Type B pancreatic cell (in vitro differentiated cells): ENCODE measurements around the gene NRP2. TPM values are rescaled to one million over a fixed set of nuclear protein-coding genes. Genes with fewer than 3 reads are reported as not detected.

ENCODE experiments used
- DNase-seq: peaks from one replicate; pipeline ENCODE4 v3.0.0; 2021; ENCODE audit warnings: mixed read lengths; ENCODE audit not compliant: unreplicated experiment; ENCODE audit errors: extremely low spot score
- H3K27ac Mint-ChIP-seq: 2 replicates; pipeline ENCODE4 v1.8.0; 2021; ENCODE audit warnings: mild to moderate bottlenecking, mixed read lengths
- H3K27me3 Mint-ChIP-seq: 2 replicates; pipeline ENCODE4 v1.8.0; 2021; ENCODE audit warnings: mixed read lengths
- H3K36me3 Mint-ChIP-seq: 2 replicates; pipeline ENCODE4 v1.8.0; 2021; ENCODE audit warnings: mixed read lengths
- H3K4me1 Mint-ChIP-seq: one replicate; pipeline ENCODE4 v1.8.0; 2021; ENCODE audit warnings: mixed read lengths; ENCODE audit not compliant: unreplicated experiment
- H3K4me3 Mint-ChIP-seq: 2 replicates; pipeline ENCODE4 v1.8.0; 2021; ENCODE audit warnings: mild to moderate bottlenecking, mixed read lengths
- H3K9me3 Mint-ChIP-seq: 2 replicates; pipeline ENCODE4 v1.8.0; 2021; ENCODE audit warnings: mixed read lengths
- CTCF ChIP-seq: fragments of 200-600 bp; sonication (generic); conservative IDR thresholded peaks from 2 replicates; pipeline ENCODE4 v1.5.0; 2021; ENCODE audit warnings: antibody characterized with exemption, mild to moderate bottlenecking
- total RNA-seq: library from RNA; stranded (reverse); gene quantifications from 2 replicates; pipeline ENCODE4 v1.2.1, GENCODE V29; 2021; ENCODE audit warnings: low replicate concordance

The NRP2 gene
- total RNA-seq, 1 donor from 2014 or later: 109 TPM

- TF ChIP-seq CTCF: no peak
- Mint-ChIP-seq H3K4me3 (no peak overlapping the region), H3K9me3 (peaks cover 11% of the 10 kb centered on the region), H3K36me3 (peaks cover 4% of the 10 kb centered on the region), H3K4me1 (peaks cover 13% of the 10 kb centered on the region), H3K27me3 (no peaks in the 10 kb centered on the region), H3K27ac (no peak overlapping the region)
- no peak for DNase-seq
Measured at GRCh38 chr2:205783872-205784499, 101.7 kb downstream of the NRP2 start.

- Mint-ChIP-seq H3K4me1 (peaks cover 17% of the 10 kb centered on the region), H3K36me3 (peaks cover 4% of the 10 kb centered on the region), H3K9me3 (peaks cover 11% of the 10 kb centered on the region), H3K4me3 (no peak overlapping the region), H3K27ac (no peak overlapping the region), H3K27me3 (peaks cover 2% of the 10 kb centered on the region)
- no peak for TF ChIP-seq CTCF
- DNase-seq: no peak
Measured at GRCh38 chr2:205785507-205786260, 103.4 kb downstream of the NRP2 start.

DNA sequence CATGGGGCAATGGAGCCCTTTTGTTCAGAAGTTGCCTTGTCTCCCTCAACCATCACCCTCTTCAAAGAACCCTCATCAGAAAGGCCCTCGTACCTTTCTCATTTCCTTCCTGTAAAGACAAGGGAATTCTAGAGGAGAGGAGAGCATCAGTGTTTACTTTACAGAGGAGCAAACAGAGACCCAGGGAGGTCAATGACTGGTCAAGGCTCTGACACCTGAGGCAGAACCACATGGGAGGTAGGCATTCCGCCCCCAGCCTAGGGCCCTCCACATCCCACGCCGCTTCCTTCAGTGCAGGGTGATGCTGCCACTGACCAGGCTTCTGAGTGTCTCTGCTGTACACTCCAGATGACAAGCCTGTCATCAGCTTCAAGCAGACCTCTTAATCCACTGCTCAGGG lies 104.7 kb downstream of the NRP2 start:
- no peak overlapping the region for H3K27ac Mint-ChIP-seq
- TF ChIP-seq CTCF: no peak
- H3K36me3 Mint-ChIP-seq: peaks cover 10% of the 10 kb centered on the region
- peaks cover 11% of the 10 kb centered on the region for H3K9me3 Mint-ChIP-seq
- H3K4me1 Mint-ChIP-seq: peaks cover 17% of the 10 kb centered on the region
- H3K4me3 Mint-ChIP-seq: no peak overlapping the region
- DNase-seq: no peak
- H3K27me3 Mint-ChIP-seq: peaks cover 7% of the 10 kb centered on the region

DNA sequence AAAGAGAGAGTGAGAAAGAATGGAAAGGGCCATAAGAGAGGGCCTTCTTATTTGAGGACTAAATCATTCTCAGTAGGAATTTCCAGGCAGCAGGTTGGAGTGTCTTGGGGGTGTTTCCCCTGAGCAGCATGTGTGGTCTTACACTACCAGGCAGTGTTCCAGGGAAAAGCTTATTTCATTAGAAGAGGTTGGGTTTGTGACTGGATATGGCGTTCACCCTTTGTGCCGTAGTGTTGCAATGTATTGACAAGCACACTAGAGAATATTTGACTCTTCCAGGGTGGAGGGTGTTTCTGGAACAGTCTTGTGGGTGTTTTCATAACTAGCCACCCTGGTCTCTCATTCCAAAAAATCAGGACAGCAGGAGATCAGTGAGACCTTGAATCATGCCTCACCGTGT lies 105.5 kb downstream of the NRP2 start:
- TF ChIP-seq CTCF: no peak
- Mint-ChIP-seq H3K27me3 (peaks cover 7% of the 10 kb centered on the region), H3K27ac (no peak overlapping the region), H3K9me3 (peaks cover 5% of the 10 kb centered on the region), H3K4me3 (no peak overlapping the region), H3K36me3 (peaks cover 16% of the 10 kb centered on the region), H3K4me1 (peaks cover 17% of the 10 kb centered on the region)
- no peak for DNase-seq

- no peak for TF ChIP-seq CTCF
- Mint-ChIP-seq H3K9me3 (peaks cover 5% of the 10 kb centered on the region), H3K27ac (no peak overlapping the region), H3K36me3 (peaks cover 21% of the 10 kb centered on the region), H3K27me3 (peaks cover 7% of the 10 kb centered on the region), H3K4me1 (peaks cover 13% of the 10 kb centered on the region), H3K4me3 (no peak overlapping the region)
- no peak for DNase-seq
Measured at GRCh38 chr2:205789906-205790305, 107.6 kb downstream of the NRP2 start.
